Activated CD4-positive, alpha-beta T cell treated with anti-CD3 and anti-CD28 coated beads, Interleukin-2, amount 50 U/mL, for 4 hours (primary cell): ENCODE data around the gene RHNO1.

Experiments used
- DNase-seq, 2 experiments: peaks; one replicate each; pipeline ENCODE4 v3.0.0-alpha.2; 2020

Gene RHNO1

DNA sequence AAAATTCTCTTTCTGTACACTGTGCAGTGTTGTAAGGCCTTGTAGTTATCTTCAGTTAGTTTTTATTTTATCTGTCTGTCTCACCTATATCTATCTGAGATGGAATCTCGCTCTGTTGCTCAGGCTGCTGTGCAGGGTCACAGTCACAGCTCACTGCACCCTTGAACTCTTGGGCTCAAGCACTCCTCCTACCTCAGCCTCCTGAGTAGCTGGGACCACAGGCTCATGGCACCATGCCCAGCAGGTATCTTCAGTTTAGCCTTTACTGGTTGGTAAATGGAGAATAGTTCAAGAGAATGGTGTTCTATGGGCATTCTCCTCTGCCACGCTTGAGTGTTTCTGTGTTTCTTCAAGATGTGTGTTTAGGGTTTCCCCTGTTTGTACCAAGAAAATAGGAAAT, 27.2 kb downstream of the RHNO1 start:
- DNase-seq: no peak

- no peak for DNase-seq
Measured at GRCh38 chr12:2912216-2912575, 35.2 kb downstream of the RHNO1 start.

DNA sequence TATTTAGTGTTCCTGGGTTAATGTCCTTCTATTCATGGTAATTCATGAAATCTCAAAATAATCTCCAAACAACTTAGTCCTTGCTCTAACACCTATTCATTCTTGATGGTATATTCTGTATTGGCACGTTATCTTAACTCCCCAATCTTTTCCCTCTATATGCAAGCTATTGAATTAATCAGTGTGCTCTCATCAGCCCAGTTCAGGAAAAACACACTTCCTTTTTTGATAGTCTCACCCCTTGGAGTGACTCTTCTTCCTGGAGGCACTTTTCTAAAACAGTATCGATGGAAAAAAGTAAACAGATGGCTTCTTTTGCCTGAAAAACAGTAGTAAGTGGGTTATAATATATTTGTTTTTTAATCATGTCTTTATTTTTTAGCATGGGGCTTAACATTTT, 42.2 kb downstream of the RHNO1 start:
- no peak for DNase-seq

DNA sequence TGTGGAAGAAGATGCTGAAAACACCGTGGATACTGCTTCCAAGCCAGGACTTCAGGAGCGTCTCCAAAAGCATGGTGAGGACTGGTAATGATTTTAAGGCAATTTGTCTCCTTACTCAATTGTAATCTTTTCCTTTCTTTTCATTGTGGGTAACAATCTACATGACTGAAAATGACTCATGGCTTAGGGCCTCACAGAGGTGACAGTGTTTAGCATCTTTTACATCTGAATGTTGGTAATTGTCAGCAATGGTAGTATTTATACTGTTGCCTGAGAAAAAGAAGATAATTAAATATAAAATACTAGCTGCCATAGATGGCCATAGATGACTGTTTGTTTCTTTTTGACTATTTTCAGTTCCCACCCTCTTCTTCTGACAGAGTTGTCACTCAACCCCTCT, 45.3 kb downstream of the RHNO1 start:
- DNase-seq: no peak

DNA sequence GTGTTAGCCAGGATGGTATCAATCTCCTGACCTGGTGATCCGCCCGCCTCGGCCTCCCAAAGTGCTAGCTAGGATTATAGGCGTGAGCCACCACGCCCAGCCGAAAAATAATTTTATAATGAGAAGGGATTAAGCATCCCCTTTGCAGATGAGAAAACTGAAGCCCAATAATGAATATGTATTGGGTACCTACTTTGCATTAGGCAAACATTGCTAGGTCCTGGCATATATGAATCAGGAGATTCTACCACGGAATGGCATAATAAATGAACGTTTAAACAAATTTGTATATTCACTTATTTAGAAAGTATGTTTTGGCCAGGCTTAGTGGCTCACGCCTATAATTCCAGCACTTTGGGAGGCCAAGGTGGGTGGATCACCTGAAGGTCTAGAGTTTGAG, 46.0 kb downstream of the RHNO1 start:
- no peak for DNase-seq

- DNase-seq: no peak
Measured at GRCh38 chr12:2924019-2924418, 47.0 kb downstream of the RHNO1 start.

DNA sequence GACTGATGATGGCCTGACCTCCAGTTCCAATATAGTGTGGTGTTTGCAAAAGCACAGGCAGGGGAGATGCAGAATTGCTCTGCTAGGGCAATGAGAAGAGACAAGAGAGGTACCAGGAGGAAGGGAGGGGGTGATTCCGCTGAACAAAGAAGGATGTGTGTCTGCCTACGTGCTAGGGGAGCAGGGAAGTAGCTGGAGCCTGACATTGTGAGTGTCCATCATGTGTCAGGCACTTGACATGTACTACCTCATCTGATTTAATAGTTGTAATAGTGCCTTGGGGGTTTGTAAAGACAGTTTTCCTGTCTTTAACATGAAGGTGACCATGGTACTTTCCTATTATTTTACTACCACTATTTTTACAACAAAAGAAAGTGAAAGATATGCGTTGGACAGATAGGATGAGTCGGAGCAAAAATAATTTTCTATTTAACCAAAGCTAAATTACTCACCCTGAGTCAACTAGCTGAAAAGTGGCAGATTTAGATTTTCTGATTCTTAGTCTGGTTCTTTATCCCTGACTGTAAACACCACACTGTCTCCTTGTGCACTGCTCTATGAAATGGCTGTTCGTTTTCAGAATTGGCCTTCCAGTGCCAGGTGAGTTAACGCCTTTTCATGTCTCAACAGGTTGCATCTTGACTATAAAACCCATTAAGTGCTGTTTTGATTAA, 48.4 kb downstream of the RHNO1 start:
- DNase-seq: no peak

DNA sequence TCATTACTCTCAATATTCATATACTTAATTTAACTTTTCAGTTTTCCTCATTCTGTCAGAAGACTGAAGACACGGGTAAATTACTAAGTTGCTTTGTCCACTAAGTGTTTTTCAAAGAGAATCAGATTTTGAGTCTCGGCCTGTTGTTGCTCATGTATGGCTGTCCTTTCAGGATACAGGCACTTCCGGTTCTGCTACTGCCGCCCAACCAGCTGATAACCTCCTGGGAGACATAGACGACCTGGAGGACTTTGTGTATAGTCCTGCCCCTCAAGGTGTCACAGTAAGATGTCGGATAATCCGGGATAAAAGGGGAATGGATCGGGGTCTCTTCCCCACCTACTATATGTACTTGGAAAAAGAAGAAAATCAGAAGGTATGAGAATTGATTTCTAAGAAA, 53.8 kb downstream of the RHNO1 start:
- no peak for DNase-seq

DNA sequence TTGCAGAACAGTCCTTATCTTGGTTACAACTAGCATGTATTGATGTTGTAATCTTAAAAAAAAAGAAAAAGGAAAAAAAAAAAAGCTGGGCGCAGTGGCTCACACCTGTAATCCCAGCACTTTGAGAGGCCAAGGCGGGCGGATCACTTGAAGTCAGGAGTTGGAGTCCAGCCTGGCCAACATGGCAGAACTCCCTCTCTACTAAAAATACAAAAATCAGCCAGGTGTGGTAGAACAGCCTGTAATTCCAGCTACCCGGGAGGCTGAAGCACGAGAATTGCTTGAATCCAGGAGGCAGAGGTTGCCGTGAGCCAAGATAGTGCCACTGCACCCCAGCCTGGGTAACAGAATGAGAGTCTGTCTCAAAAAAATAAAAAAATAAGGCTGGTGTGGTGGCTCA, 56.6 kb downstream of the RHNO1 start:
- DNase-seq: no peak

DNA sequence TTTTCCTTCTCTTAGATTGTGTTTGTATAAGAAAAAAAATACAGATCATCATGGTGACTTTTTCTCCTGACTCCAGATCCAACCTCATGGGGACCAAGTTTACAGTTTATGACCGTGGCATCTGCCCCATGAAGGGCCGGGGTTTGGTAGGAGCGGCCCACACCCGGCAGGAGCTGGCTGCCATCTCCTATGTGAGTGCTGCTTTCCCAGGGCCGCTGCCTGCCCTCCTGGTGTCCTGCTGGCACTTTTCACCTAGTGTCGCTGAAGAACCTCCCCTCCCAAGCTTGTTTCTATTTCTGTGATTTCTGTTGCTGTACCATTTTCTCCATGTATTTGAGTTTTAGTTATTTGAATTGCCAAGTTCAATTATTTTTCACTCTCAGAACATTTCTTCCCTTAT, 57.3 kb downstream of the RHNO1 start:
- no peak for DNase-seq

- DNase-seq: no peak
Measured at GRCh38 chr12:2936301-2936700, 59.3 kb downstream of the RHNO1 start.

DNA sequence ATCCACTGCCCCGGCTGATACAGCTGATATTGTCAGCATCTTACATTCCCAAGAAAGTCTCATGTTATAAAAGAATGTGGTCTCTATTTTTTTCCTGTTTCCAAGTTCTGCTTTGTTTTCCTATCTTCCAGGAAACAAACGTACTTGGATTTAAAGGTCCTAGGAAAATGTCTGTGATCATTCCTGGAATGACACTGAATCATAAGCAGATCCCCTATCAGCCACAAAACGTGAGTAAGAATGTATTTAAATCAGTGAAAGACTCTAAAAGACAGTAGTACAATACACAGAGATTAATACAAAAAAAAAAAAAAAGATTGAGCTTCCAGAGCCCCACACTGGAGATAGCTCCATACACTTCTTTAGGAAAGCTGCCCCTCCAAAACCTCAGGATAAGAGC, 60.5 kb downstream of the RHNO1 start:
- DNase-seq: no peak
